Stimulated activated CD8-positive, alpha-beta memory T cell treated with anti-CD3 and anti-CD28 coated beads, Interleukin-2, amount 100 ng/mL, for 48 hours (primary cell): ENCODE data around the gene CCDC27.
"Not testable (repeated sequence)": the region's sequence is repeated elsewhere in the genome, so short reads cannot be mapped to it uniquely, and the experiment has no call there.

Experiments
- DNase-seq, 2 donors: peaks; one replicate each; pipeline ENCODE4 v3.0.0-alpha.2; 2020; ENCODE audit warnings: low read depth in 2 of 2

Gene CCDC27

GRCh38 chr1:3735688-3736087, 16.6 kb upstream of the CCDC27 start:
- DNase-seq = no peak

- no peak for DNase-seq
These were observed 16.1 kb upstream of the CCDC27 start for GRCh38 chr1:3736131-3736561.

- no peak for DNase-seq
These were observed 15.5 kb upstream of the CCDC27 start for GRCh38 chr1:3736708-3737107.

GRCh38 chr1:3738943-3739342, 13.3 kb upstream of the CCDC27 start:
- no peak for DNase-seq

- DNase-seq = no peak
These were observed 12.2 kb upstream of the CCDC27 start for GRCh38 chr1:3740042-3740441.

GRCh38 chr1:3740752-3741151, 11.5 kb upstream of the CCDC27 start:
- no peak for DNase-seq

- no peak for DNase-seq
These were observed 10.4 kb upstream of the CCDC27 start for GRCh38 chr1:3741566-3742438.

GRCh38 chr1:3742439-3743298, 9.6 kb upstream of the CCDC27 start:
- DNase-seq = no peak

GRCh38 chr1:3743421-3743820, 8.8 kb upstream of the CCDC27 start:
- no peak for DNase-seq

- no peak for DNase-seq
These were observed 8.4 kb upstream of the CCDC27 start for GRCh38 chr1:3743826-3744225.

- DNase-seq = no peak
These were observed 7.6 kb upstream of the CCDC27 start for GRCh38 chr1:3744646-3745045.

GRCh38 chr1:3745071-3745470, 7.2 kb upstream of the CCDC27 start:
- no peak for DNase-seq

- DNase-seq = no peak
These were observed 6.5 kb upstream of the CCDC27 start for GRCh38 chr1:3745590-3746381.

- DNase-seq = no peak
These were observed 5.8 kb upstream of the CCDC27 start for GRCh38 chr1:3746389-3746829.

- DNase-seq = peak; percentile 84 to 89
These were observed 5.3 kb upstream of the CCDC27 start for GRCh38 chr1:3746830-3747521.

GRCh38 chr1:3747522-3747848, 4.8 kb upstream of the CCDC27 start:
- DNase-seq = no peak

GRCh38 chr1:3747903-3748302, 4.3 kb upstream of the CCDC27 start:
- no peak for DNase-seq

GRCh38 chr1:3748316-3748900, 3.8 kb upstream of the CCDC27 start:
- DNase-seq = not testable (repeated sequence)

- no peak for DNase-seq
These were observed 2.7 kb upstream of the CCDC27 start for GRCh38 chr1:3749512-3749911.

- DNase-seq = no peak
These were observed 1.5 kb upstream of the CCDC27 start for GRCh38 chr1:3750741-3751140.
